B cell (primary cell): Measurements from ENCODE around the gene MED16. TPM values are rescaled to one million over a fixed set of nuclear protein-coding genes. Genes with fewer than 3 reads are reported as not detected.

Source experiments
- ATAC-seq: fragments of 200-7000 bp; cut with Tn5 transposase; one replicate; pipeline ENCODE4 v1.10.0; 2021; ENCODE audit warnings: low read depth, mild to moderate bottlenecking, moderate number of reproducible peaks, moderate library complexity
- CTCF ChIA-PET: fragments of 350-600 bp; sonication (Branson Sonifier 250); formaldehyde crosslinking; loops from one replicate; lab custom pipeline; 2021; ENCODE audit warnings: antibody characterized with exemption, inconsistent platforms; lab: Charles Lee
- POLR2A ChIA-PET: fragments of 350-600 bp; sonication (Branson Sonifier 250); formaldehyde crosslinking; loops from one replicate; lab custom pipeline; 2021; ENCODE audit warnings: antibody characterized with exemption; lab: Charles Lee
- DNase-seq: peaks from one replicate; pipeline ENCODE4 v3.0.0; 2013
- H2AFZ ChIP-seq: 2 replicates; pipeline ENCODE4 v1.6.1; 2012; ENCODE audit warnings: mild to moderate bottlenecking, low read depth, low read length; ENCODE audit not compliant: insufficient read depth, poor library complexity, severe bottlenecking
- H3K27ac ChIP-seq, 2 donors: 1 replicate in 1 of 2; 2 replicates in 1 of 2; pipeline ENCODE4 v1.5.1; 2012 to 2013; ENCODE audit warnings: low read length in 2 of 2, mild to moderate bottlenecking in 2 of 2, moderate library complexity in 1 of 2
- H3K27me3 ChIP-seq, 4 experiments: fragments of 200-600 bp in 1 of 4; sonication (generic) in 1 of 4; replicated peaks in 1 of 4; 1 replicate in 2 of 4; 2 replicates in 2 of 4; pipeline versions ENCODE4 v1.6.1 to v1.7.0; 2013 to 2016; ENCODE audit warnings: low read length in 3 of 4, mild to moderate bottlenecking in 2 of 4, mixed read lengths in 1 of 4, moderate library complexity in 1 of 4; ENCODE audit not compliant: insufficient read depth in 4 of 4, control insufficient read depth in 3 of 4; ENCODE audit errors: control extremely low read depth in 1 of 4
- H3K36me3 ChIP-seq, 2 experiments: replicated peaks in 1 of 2; 1 replicate in 1 of 2; 2 replicates in 1 of 2; pipeline versions ENCODE4 v1.6.1 to v1.7.1; 2013; ENCODE audit warnings: low read length in 1 of 2; ENCODE audit not compliant: insufficient read depth in 2 of 2, control insufficient read depth in 1 of 2; ENCODE audit errors: control extremely low read depth in 1 of 2, extremely low read depth in 1 of 2
- H3K4me1 ChIP-seq, 2 donors: fragments of 200-600 bp in 1 of 2; sonication (generic) in 1 of 2; 1 replicate in 1 of 2; 2 replicates in 1 of 2; pipeline versions ENCODE4 v1.5.1 to v1.6.1; 2013 to 2017; ENCODE audit warnings: low read length in 2 of 2; ENCODE audit not compliant: control insufficient read depth in 2 of 2, insufficient read depth in 2 of 2
- H3K4me2 ChIP-seq: replicated peaks from 2 replicates; pipeline ENCODE3; 2012; ENCODE audit warnings: mild to moderate bottlenecking, low read depth, low read length; ENCODE audit not compliant: poor library complexity, severe bottlenecking
- H3K4me3 ChIP-seq, 5 experiments: fragments of 200-600 bp in 1 of 5; sonication (generic) in 1 of 5; 1 replicate in 3 of 5; 2 replicates in 2 of 5; pipeline versions ENCODE4 v1.5.1 to v1.7.0; 2011 to 2016; ENCODE audit warnings: low read length in 4 of 5, mild to moderate bottlenecking in 4 of 5, low read depth in 2 of 5, control low read depth in 1 of 5, moderate library complexity in 1 of 5; ENCODE audit not compliant: insufficient read depth in 1 of 5; ENCODE audit errors: control extremely low read depth in 1 of 5, extremely low read depth in 1 of 5
- H3K79me2 ChIP-seq: fragments of 200-600 bp; sonication (generic); one replicate; pipeline ENCODE4 v1.6.0; 2016; ENCODE audit warnings: low read length; ENCODE audit not compliant: control insufficient read depth, insufficient read depth
- H3K9ac ChIP-seq: fragments of 200-600 bp; sonication (generic); 2 replicates; pipeline ENCODE4 v1.6.1; 2017; ENCODE audit warnings: mild to moderate bottlenecking, low read length, moderate library complexity
- H3K9me3 ChIP-seq, 3 donors: one replicate each; pipeline versions ENCODE4 v1.6.1 to v1.7.1; 2013; ENCODE audit warnings: low read length in 2 of 3; ENCODE audit not compliant: control insufficient read depth in 2 of 3, insufficient read depth in 1 of 3; ENCODE audit errors: control extremely low read depth in 1 of 3
- H4K20me1 ChIP-seq: 2 replicates; pipeline ENCODE4 v1.6.0; 2012; ENCODE audit warnings: mild to moderate bottlenecking, low read length; ENCODE audit not compliant: insufficient read depth, control insufficient read depth, poor library complexity, severe bottlenecking
- H3K27ac Mint-ChIP-seq: one replicate; pipeline ENCODE4 v1.8.0; 2021; ENCODE audit warnings: mixed read lengths
- H3K27me3 Mint-ChIP-seq: one replicate; pipeline ENCODE4 v1.8.0; 2021; ENCODE audit warnings: mixed read lengths
- H3K4me1 Mint-ChIP-seq: one replicate; pipeline ENCODE4 v1.8.0; 2021; ENCODE audit warnings: mixed read lengths
- H3K4me3 Mint-ChIP-seq: one replicate; pipeline ENCODE4 v1.8.0; 2021; ENCODE audit warnings: mixed read lengths
- H3K9me3 Mint-ChIP-seq: one replicate; pipeline ENCODE4 v1.8.0; 2022; ENCODE audit warnings: mixed read lengths; ENCODE audit not compliant: insufficient read depth
- CTCF ChIP-seq: fragments of 200-600 bp; IDR thresholded peaks from one replicate; pipeline ENCODE4 v1.8.0; 2022; ENCODE audit warnings: antibody characterized with exemption, mild to moderate bottlenecking
- EZH2 ChIP-seq: IDR thresholded peaks from 2 replicates; pipeline ENCODE4 v1.6.1; 2012; ENCODE audit warnings: borderline replicate concordance, low read depth, mild to moderate bottlenecking, moderate library complexity, low read length; ENCODE audit not compliant: insufficient read depth, poor library complexity, severe bottlenecking
- WGBS: methylation state at CpG from one replicate; pipeline ENCODE4 v1.1.5; 2013; ENCODE audit warnings: missing lambda C conversion rate; ENCODE audit not compliant: insufficient coverage; 5-methylcytosine and 5-hydroxymethylcytosine counted together
- intact Hi-C: fragments of 100-400 bp; cut with micrococcal nuclease; formaldehyde crosslinking; loops from one replicate; pipeline ENCODE4 v1.10.0; 2022
- polyA plus RNA-seq: library from polyadenylated mRNA; depleted of rRNA; stranded (reverse); fragments of >200 nt; gene quantifications from 2 replicates; pipeline ENCODE4 v1.2.3, GENCODE V29; 2012
- total RNA-seq, 2 donors: library from RNA; stranded (reverse); fragments of 120-200 nt in 1 of 2; gene quantifications; 1 replicate in 1 of 2; 2 replicates in 1 of 2; pipeline versions ENCODE4 v1.2.3 to v1.2.4, GENCODE V29; 2013 to 2022

Gene MED16
- total and polyA plus RNA-seq, 2 donors (not counting 1 experiment from before 2014, with no cell fraction given): 85.0 to 85.3 TPM

DNA sequence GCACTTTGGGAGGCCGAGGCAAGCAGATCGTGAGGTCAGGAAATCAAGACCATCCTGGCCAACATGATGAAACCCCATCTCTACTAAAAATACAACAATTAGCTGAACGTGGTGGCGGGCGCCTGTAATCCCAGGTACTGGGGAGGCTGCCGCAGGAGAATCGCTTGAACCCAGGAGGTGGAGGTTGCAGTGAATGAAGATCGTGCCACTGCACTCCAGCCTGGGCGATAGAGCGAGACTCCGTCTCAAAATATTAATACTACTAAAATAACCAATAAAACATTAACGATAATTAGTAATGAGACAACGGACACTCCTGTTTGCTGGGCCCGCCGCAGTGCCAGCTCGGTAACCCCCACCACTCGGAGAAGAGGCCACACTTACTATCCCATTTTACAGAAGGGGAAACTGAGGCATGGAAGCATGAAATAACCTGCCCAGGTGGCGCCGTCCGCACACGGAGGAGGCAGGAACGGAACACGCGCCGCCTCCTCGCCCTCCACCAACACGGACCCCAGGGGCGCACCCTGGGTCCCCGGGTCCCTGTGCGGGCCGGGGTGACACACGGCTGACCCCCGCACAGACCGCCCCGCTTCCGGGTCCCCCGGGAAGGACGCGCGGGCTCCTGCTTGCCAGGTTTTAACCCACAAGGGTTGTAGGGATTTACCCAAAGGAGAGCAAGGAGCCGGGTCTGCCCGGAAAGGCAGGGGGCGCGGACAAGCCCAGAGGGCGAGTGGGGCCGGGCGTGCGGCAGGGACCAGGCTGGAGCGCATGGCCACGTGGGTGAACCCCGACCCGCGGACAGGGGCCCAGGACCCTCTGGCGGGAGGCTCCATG is 18.4 kb upstream of the MED16 start:
- ATAC-seq (no peak), DNase-seq (no peak)
- peaks cover 3% of the 10 kb centered on the region for H3K27me3 Mint-ChIP-seq
- Histone ChIP-seq H3K4me1 (peaks cover 48 to 63% of the 10 kb centered on the region in 2 donors), H4K20me1 (no peaks in the 10 kb centered on the region), H3K4me2 (peak overlapping the region; percentile 54), H3K79me2 (peaks cover 63% of the 10 kb centered on the region), H3K9me3 (peaks cover 0 to 10% (median 0%) of the 10 kb centered on the region in 3 donors), H3K27me3 (peaks cover 0 to 9% (median 0%) of the 10 kb centered on the region in 4 experiments), H3K36me3 (peaks cover 0 to 2% of the 10 kb centered on the region in 2 experiments), H3K4me3 (peak overlapping the region in 2 of 5 experiments; percentile 20 to 26), H3K9ac (no peak overlapping the region), H3K27ac (peak overlapping the region; percentile 50 to 81), H2AFZ (no peak overlapping the region)
- no peak for TF ChIP-seq EZH2
- no peak for TF ChIP-seq CTCF
- H3K4me3 Mint-ChIP-seq: peak overlapping the region; percentile 78
- ChIA-PET CTCF (interaction anchor here (6.3 kb wide), 1 partner anchor 48 kb away, joined by 46 read pairs; no protein-coding TSS in a partner anchor), POLR2A (interaction anchor here (1.1 kb wide), 1 partner anchor 72 kb away, joined by 3 read pairs; no protein-coding TSS in a partner anchor)
- WGBS: 87% methylated on average over 34 of the region's 54 CpGs
- peaks cover 42% of the 10 kb centered on the region for H3K4me1 Mint-ChIP-seq
- H3K27ac Mint-ChIP-seq: peak overlapping the region; percentile 88
- intact Hi-C loops: no loop called here
- H3K9me3 Mint-ChIP-seq: no peaks in the 10 kb centered on the region
